ENCODE data around the gene CBY3. TPM values are rescaled to one million over a fixed set of nuclear protein-coding genes. Genes with fewer than 3 reads are reported as not detected.
"Not testable (repeated sequence)": the region's sequence is repeated elsewhere in the genome, so short reads cannot be mapped to it uniquely, and the experiment has no call there.

The CBY3 gene
- total RNA-seq, 1 donor from 2014 or later, result 0.39 TPM

DNA sequence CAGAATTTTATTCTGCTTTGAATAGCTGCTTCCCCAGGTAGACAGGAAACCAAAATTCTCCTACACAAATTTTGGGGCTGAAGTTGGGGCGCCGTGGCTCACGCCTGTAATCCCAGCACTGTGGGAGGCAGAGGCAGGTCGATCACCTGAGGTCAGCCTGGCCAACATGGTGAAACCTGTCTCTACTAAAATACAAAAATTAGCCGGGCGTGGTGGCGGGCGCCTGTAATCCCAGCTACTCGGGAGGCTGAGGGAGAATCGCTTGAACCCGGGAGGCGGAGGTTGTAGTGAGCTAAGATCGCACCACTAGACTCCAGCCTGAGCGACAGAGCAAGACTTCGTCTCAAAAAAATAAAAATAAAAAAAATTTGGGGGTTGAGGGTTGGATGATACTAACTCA is 16.7 kb upstream of the CBY3 start:
- Mint-ChIP-seq H3K4me3 (ENCODE audit: low read depth) (peak overlapping the region; percentile 99), H3K27ac (peak overlapping the region; percentile 100), H3K36me3 (ENCODE audit: low read depth) (peaks cover 27% of the 10 kb centered on the region), H3K4me1 (ENCODE audit: low read depth) (peaks cover 27% of the 10 kb centered on the region)
- not testable (repeated sequence) for H3K9me3 Mint-ChIP-seq; DNase-seq (ENCODE audit: low spot score); H3K27me3 Mint-ChIP-seq (ENCODE audit: low read depth)
- intact Hi-C loops (cut with micrococcal nuclease), result loop anchor here (10.0 kb wide), 1 partner anchor 107 kb away; the partner anchor contains the start of gene MGAT4B

DNA sequence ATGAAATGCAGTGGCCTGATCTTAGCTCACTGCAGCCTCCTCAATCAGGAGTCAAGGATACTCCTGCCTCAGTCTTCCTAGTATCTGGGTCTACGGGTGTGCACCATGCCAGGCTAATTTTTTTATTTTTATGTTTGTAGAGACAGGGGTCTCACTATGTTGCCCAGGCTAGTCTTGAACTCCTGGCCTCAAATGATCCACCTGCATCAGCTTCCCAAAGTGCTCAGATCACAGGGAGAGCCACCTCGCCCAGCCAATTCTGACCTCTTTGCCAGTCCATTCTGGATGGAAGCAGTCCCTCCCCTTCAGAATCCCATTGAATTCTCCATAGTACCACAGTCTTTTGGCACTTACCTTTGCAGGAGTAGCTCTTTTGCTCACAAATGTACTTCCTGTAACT is 16.3 kb upstream of the CBY3 start:
- DNase-seq (ENCODE audit: low spot score), result no peak
- intact Hi-C loops (cut with micrococcal nuclease), result loop anchor here (10.0 kb wide), 1 partner anchor 108 kb away; the partner anchor contains the start of gene MGAT4B
- Mint-ChIP-seq H3K4me3 (ENCODE audit: low read depth) (peak overlapping the region; percentile 99), H3K4me1 (ENCODE audit: low read depth) (peaks cover 24% of the 10 kb centered on the region), H3K27me3 (ENCODE audit: low read depth) (no peaks in the 10 kb centered on the region), H3K36me3 (ENCODE audit: low read depth) (peaks cover 23% of the 10 kb centered on the region), H3K9me3 (no peaks in the 10 kb centered on the region), H3K27ac (peak overlapping the region; percentile 100)

DNA sequence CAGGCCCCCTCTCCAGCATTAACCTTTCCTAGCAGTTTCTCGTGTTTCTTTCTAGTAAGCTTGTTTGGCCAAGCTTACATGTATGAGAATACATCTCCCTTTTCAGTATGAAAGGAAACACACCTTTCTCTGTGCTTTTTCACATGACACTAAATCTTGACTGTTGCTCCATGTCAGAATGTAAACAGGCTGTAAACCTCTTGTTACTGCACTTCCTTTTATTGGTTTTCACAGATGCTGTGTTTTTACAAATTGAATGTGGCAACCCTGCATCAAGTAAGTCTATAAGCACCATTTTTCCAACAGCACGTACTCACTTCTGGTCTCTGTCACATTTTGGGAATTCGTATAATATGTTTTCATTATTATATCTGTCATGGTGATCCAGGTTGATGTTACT is 15.8 kb upstream of the CBY3 start:
- Mint-ChIP-seq H3K36me3 (ENCODE audit: low read depth) (peaks cover 20% of the 10 kb centered on the region), H3K4me3 (ENCODE audit: low read depth) (peak overlapping the region; percentile 21), H3K27me3 (ENCODE audit: low read depth) (no peaks in the 10 kb centered on the region), H3K9me3 (no peaks in the 10 kb centered on the region), H3K4me1 (ENCODE audit: low read depth) (peaks cover 24% of the 10 kb centered on the region), H3K27ac (peak overlapping the region; percentile 100)
- DNase-seq (ENCODE audit: low spot score), result no peak
- intact Hi-C loops (cut with micrococcal nuclease), result loop anchor here (10.0 kb wide), 1 partner anchor 108 kb away; the partner anchor contains the start of gene MGAT4B

DNA sequence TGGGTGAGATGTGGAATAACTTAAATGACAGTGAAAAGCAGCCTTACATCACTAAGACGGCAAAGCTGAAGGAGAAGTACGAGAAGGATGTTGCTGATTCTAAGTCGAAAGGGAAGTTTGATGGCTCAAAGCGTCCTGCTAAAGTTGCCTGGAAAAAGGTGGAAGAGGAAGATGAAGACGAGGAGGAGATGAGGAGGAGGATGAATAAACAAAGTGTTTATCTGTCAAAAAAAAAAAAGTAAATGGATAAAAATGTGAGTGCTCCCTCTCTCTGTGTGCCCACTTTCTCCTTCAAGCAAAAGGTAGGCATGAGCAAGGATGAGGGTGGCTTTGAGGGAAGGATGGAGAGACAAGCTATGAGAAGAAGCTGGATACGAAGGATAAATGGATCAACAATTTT is 13.7 kb upstream of the CBY3 start:
- intact Hi-C loops (cut with micrococcal nuclease), result loop anchor here (10.0 kb wide), 1 partner anchor 110 kb away; the partner anchor contains the start of gene MGAT4B
- H3K4me1 Mint-ChIP-seq (ENCODE audit: low read depth), result peaks cover 14% of the 10 kb centered on the region
- DNase-seq (ENCODE audit: low spot score), result no peak
- peaks cover 8% of the 10 kb centered on the region for H3K36me3 Mint-ChIP-seq (ENCODE audit: low read depth)
- H3K27ac Mint-ChIP-seq, result no peak overlapping the region
- no peaks in the 10 kb centered on the region for H3K9me3 Mint-ChIP-seq
- H3K27me3 Mint-ChIP-seq (ENCODE audit: low read depth), result no peaks in the 10 kb centered on the region
- H3K4me3 Mint-ChIP-seq (ENCODE audit: low read depth), result no peak overlapping the region

DNA sequence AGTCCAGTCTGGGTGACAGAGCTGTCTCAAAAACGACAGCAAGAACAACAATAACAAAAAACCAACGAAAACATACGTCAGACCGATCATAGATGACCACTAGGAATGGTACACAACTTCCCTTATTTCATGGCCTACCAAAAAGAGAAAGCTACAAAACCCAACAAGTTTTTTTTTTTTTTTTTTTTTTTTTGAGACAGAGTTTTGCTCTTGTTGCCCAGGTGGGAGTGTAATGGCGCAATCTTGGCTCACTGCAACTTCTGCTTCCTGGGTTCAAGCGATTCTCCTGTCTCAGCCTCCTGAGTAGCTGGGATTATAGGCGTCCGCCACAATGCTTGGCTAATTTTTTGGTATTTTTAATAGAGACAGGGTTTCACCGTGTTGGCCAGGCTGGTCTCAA is 8.4 kb upstream of the CBY3 start:
- H3K27ac Mint-ChIP-seq; intact Hi-C loops (cut with micrococcal nuclease); H3K27me3 Mint-ChIP-seq (ENCODE audit: low read depth); H3K9me3 Mint-ChIP-seq; DNase-seq (ENCODE audit: low spot score); H3K4me1 Mint-ChIP-seq (ENCODE audit: low read depth); H3K4me3 Mint-ChIP-seq (ENCODE audit: low read depth); H3K36me3 Mint-ChIP-seq (ENCODE audit: low read depth): not testable (repeated sequence)

DNA sequence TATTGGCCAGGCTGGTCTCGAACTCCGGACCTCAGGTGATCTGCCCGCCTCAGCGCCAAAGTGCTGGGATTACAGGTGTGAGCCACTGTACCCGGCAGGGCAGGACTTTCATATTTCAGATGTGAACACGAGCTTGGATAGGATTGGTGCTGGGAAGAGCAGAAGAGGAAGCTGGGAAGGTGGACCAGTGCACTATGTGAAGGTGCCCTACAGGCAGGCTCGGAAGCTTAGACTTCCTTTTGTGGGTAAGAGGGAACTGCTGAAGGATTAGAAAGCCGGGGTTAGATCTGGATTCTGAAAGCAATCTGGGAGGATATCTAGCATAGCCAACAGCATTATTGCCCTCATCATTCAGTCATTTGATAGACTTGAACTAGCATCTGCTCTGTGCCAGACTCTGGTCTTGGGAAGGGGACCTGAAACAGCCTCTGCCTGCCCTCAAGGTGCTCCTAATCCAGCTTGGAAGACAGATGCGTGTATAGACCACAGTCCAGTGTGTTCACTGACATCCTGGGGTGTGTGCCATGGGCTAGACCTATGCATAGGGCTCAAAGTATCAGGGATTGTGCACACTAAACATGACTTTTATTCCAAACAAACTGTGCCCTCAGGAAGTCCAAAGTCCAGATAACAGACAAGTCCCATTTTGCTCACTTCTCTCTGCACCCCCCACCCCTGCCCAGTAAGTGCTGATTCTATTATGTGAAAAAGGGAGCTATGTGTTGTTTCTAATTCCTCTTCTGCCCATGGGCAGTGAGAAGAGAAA is 637 bp downstream of the CBY3 start:
- Mint-ChIP-seq H3K36me3 (ENCODE audit: low read depth) (peaks cover 40% of the 10 kb centered on the region), H3K27ac (peak overlapping the region; percentile 35), H3K4me3 (ENCODE audit: low read depth) (peak overlapping the region; percentile 62), H3K9me3 (no peaks in the 10 kb centered on the region), H3K4me1 (ENCODE audit: low read depth) (peaks cover 27% of the 10 kb centered on the region), H3K27me3 (ENCODE audit: low read depth) (no peaks in the 10 kb centered on the region)
- no peak for DNase-seq (ENCODE audit: low spot score)
- intact Hi-C loops (cut with micrococcal nuclease), result no loop called here

DNA sequence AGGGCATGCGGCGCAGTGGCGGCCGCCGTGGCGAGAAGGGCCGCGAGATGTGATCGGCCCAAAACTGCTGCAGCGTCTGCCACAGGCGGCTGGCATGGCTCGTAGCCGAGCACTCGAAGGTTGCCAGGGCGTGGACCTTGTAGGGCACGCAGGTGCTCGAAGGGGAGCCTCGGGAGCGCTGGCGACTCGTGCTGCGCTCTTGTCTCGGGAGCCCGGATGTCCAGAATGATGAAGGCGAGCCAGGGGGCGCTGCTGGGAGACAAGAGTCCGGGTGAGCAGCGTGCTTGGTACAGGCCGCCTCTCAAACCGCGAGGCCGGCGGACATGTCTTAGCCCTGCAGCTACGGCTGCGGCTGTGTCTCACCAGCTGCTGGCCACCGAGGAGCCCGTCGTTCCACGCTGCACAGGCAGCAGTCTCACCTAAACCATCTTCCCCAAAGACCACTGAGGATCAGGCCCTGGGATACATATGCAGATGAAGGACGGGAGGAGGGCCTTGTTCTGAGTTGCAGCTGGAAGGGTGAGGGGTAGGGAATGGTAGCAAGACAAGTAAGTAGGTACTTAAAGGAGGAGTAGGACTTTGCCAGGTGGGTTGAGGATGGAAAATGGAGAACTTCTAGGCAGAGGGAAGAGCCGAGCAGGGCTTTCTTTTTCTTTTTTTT is 1.7 kb downstream of the CBY3 start:
- Mint-ChIP-seq H3K36me3 (ENCODE audit: low read depth) (peaks cover 45% of the 10 kb centered on the region), H3K27me3 (ENCODE audit: low read depth) (no peaks in the 10 kb centered on the region), H3K27ac (peak overlapping the region; percentile 96), H3K9me3 (no peaks in the 10 kb centered on the region), H3K4me3 (ENCODE audit: low read depth) (peak overlapping the region; percentile 96), H3K4me1 (ENCODE audit: low read depth) (peaks cover 27% of the 10 kb centered on the region)
- DNase-seq (ENCODE audit: low spot score), result peak; percentile 61
- intact Hi-C loops (cut with micrococcal nuclease), result loop anchor here (10.0 kb wide), 1 partner anchor 226 kb away; the partner anchor contains the start of gene TBC1D9B

DNA sequence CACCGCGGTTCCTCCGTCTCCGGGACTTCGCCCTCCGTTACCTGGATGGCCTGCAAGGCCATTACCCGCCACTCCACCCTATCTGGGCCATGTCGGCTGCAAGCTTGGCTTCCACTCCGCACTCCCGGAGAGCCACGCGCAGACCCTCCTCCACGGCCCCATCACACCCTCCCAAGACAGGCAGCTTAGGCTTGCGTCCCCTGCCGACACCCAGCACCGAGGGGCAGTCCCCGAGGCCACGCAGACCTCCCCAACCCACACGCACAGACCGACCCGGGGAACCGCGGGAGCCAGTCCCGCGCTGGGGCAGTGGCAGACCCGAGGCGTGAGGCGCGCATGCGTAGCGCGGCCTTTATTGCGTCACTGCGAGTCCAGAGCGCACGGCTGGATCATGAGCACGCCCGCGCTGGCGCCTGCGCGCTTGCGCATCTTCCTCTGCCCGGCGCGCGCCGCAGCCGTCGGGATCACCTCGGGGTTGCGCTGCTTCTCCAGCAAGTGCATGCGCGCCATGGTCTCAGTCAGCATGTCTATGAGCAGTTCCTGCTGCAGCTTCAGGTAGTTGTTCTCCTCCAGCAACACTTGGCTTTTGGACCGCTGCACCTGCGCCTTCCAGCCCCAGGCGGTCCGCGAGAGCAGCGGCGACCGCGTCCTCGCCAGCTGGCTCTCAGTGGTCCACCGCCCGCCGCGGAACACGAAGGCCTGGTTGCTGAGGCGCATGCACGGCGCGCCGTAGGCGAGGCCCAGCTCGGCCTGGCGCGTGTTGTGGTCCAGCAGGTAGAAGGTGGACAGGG is 2.4 kb downstream of the CBY3 start:
- DNase-seq (ENCODE audit: low spot score), result peak; percentile 93
- H3K36me3 Mint-ChIP-seq (ENCODE audit: low read depth), result peaks cover 41% of the 10 kb centered on the region
- peak overlapping the region; percentile 96 for H3K4me3 Mint-ChIP-seq (ENCODE audit: low read depth)
- peaks cover 27% of the 10 kb centered on the region for H3K4me1 Mint-ChIP-seq (ENCODE audit: low read depth)
- H3K27me3 Mint-ChIP-seq (ENCODE audit: low read depth), result no peaks in the 10 kb centered on the region
- no peaks in the 10 kb centered on the region for H3K9me3 Mint-ChIP-seq
- peak overlapping the region; percentile 96 for H3K27ac Mint-ChIP-seq
- intact Hi-C loops (cut with micrococcal nuclease), result loop anchor here (1.0 to 10.0 kb wide), 4 partner anchors 20 to 226 kb away; partner anchors contain the start of genes CANX, HNRNPH1, MAML1 and TBC1D9B

DNA sequence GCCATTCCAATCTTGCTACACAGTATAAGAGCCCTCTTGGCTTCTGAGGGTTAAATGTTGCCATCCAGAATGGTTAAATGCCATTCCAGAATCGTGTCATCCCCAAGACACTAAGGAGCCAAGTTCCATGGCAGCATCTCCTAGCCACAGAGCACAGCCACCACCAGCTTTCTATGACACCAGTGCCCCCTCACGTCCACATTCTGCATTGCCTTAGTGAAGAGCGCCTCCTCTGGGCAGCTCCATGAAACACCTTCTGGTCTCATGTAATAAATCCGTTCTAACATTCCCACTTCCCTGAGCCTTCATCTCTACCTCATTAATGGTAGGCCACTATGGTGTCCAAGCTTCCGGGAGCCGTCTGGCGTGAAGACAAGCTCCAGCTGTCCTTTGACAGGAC is 12.4 kb downstream of the CBY3 start:
- no peak overlapping the region for H3K27ac Mint-ChIP-seq
- no peaks in the 10 kb centered on the region for H3K27me3 Mint-ChIP-seq (ENCODE audit: low read depth)
- intact Hi-C loops (cut with micrococcal nuclease), result no loop called here
- no peaks in the 10 kb centered on the region for H3K9me3 Mint-ChIP-seq
- no peak overlapping the region for H3K4me3 Mint-ChIP-seq (ENCODE audit: low read depth)
- H3K36me3 Mint-ChIP-seq (ENCODE audit: low read depth), result no peaks in the 10 kb centered on the region
- H3K4me1 Mint-ChIP-seq (ENCODE audit: low read depth), result peaks cover 3% of the 10 kb centered on the region
- DNase-seq (ENCODE audit: low spot score), result peak; percentile 18

DNA sequence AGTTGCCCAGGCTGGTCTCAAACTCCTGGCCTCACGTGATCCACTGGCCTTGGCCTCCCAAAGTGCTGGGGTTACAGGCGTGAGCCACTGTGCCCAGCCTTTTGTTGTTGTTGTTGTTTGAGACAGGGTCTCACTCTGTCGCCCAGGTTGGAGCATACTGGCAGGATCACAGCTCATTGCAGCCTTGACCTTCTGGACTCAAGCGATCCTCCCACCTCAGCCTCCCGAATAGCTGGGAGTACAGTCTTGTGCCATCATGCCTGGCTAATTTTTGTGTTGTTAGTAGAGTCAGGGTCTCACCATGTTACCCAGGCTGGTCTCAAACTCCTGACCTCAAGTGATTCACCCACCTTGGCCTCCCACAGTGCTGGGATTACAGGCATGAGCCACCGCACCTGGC is 19.2 kb downstream of the CBY3 start:
- H3K9me3 Mint-ChIP-seq; H3K36me3 Mint-ChIP-seq (ENCODE audit: low read depth); H3K4me1 Mint-ChIP-seq (ENCODE audit: low read depth); DNase-seq (ENCODE audit: low spot score); intact Hi-C loops (cut with micrococcal nuclease); H3K4me3 Mint-ChIP-seq (ENCODE audit: low read depth); H3K27ac Mint-ChIP-seq; H3K27me3 Mint-ChIP-seq (ENCODE audit: low read depth): not testable (repeated sequence)

DNA sequence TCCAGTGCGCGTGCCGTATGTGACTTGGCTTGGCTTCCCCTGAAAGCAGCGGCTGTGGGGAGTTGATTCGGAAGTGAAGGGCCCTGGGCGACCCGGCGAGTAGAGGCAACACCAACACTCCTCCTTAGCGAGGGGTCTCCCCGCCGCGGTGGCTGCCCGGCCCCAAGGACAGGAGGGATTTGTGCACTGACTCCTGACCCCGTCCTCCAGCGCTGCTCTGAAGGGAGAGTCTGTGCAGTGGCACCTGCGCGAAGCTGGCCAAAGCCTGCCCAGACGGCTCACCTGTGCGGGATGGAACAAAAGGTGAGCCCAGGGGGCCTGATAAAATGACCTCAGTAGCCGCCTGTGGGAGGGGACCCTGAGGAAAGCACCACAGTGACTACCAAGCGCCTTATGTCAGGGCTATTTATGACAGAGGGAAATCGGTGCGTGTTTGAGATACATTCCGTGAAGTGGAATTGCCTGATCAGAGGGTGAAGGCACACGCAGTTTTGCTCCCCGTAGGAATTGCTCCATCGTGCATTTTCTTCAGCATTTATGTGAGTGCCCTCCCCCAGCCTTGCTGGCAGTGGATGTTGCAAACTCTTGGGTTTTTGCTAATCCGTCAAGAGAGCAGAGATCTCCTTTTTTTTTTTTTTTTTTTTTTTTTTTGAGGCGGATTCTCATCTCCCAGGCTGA is 22.5 kb downstream of the CBY3 start:
- peak overlapping the region; percentile 84 for H3K4me3 Mint-ChIP-seq (ENCODE audit: low read depth)
- H3K27me3 Mint-ChIP-seq (ENCODE audit: low read depth); H3K4me1 Mint-ChIP-seq (ENCODE audit: low read depth); H3K36me3 Mint-ChIP-seq (ENCODE audit: low read depth); H3K9me3 Mint-ChIP-seq; H3K27ac Mint-ChIP-seq; DNase-seq (ENCODE audit: low spot score); intact Hi-C loops (cut with micrococcal nuclease): not testable (repeated sequence)

Measured in activated T-helper 2 cell treated with anti-CD3 and anti-CD28 coated beads, Interferon-gamma antibody, Interleukin-2, Interleukin-4, amounts not matched to agents 10 μg/mL and 5 μg/mL and 100 μg/mL, durations not matched to agents 14 hours and 24 hours and 36 hours (primary cell).